NCI-H1694 (cell line): Measurements from ENCODE around the gene RAD21L1.

ENCODE experiments used
- DNase-seq: peaks from one replicate; lab custom pipeline; 2025; lab: John Stamatoyannopoulos, UW

RAD21L1 gene

DNA sequence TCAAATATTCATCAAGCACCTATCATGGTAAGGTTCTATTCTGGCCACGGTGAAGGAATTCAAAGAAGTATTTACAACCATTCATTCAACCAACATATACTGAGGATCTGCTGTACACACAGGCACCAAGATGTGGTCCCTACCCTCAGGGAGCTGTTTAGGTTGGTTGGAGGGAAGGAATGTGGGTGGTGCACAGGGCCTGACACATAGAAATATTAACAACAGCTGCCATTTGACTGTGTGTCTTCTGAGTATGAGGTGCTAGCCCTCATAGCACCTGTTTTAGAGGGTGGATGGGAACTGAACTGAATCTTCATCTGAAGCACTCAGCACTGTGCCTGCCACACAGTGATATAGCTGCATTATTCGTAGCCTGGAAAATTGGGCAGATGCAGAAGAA is 47.5 kb downstream of the RAD21L1 start:
- DNase-seq, result no peak

DNA sequence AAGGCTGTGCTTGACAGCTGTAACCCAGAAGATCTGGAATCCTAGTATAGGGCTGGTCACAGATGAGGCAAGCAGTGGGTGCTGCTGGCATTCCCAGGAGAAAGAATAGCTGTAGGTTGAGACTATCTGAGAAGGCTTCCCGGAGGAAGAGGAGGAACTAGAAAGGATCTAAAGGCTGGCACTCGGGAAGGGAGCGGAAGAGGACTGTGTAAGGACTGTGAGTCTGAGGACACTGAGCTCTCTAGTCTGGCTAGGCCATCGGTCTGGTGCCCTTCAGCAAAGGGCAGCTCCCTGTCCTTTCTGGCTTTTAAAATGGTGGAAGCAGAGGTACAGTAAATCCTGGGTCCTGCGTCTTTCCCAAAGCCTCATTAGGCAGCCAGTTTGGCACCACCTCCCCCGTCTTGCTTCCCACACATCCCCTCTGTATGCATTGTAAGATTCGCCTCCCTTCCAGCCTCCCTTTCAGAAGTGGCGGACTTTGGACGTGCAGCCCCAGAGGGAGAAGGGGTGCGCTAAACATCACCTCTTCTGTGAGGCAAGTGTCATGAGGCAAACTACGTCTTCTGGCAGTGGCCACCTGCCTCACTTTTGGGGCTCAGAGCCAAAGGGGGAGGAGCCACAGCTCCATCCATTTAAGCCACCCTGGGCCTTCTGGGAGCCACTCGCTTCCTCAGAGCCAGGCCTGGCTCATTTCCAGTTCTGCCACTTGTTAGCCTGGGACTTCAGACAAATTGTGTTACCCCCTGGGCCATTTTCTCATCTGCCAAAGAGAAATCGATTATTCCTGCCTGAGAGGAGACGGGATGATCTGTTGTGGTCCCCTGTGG is 48.9 kb downstream of the RAD21L1 start:
- DNase-seq, result no peak

DNA sequence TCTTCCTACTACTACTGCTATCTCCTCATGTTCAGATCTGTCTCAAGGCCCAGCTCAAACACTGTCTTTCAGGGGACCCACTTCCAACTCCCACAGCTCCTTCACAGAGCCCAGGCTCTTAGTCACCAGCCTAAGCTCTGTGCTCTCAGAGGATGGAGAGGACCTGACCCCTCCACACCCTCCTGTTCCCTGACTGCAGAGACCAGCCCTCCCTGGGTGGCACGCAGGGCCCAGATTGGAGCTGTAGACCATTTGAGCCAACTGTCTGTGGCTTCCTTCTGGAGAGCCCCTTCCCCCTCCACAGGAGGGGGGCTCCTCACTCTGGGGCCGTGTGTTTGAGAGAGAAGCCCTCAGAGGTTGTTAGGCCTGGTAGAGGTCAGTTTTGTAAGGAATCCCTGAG is 50.1 kb downstream of the RAD21L1 start:
- no peak for DNase-seq

DNA sequence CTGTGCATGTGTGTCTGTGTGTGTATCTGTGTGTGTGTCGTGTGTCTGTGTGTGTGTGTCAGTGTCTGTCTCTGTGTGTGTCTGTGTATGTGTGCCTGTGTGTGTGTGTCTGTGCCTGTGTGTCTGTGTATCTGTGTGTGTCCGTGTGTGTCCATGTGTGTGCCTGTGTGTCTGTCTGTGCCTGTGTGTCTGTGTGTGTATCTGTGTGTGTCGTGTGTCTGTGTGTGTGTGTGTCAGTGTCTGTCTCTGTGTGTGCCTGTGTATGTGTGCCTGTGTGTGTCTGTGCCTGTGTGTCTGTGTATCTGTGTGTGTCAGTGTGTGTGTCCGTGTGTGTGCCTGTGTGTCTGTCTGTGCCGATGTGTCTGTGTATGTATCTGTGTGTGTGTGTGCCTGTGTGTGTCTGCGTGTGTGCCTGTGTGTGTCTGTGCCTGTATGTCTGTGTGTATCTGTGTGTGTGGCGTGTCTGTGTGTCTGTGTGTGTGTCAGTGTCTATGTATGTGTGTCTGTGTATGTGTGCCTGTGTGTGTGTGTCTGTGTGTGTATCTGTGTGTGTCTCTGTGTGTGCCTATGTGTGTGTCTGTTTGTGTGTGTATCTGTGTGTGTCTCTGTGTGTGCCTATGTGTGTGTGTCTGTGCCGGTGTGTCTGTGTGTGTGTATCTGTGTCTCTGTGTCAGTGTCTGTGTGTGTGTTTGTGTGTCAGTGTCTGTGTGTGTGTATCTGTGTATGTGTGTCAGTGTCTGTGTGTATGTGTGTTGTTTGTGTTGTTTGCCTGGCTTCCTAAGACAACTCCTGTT is 51.9 kb downstream of the RAD21L1 start:
- no peak for DNase-seq

DNA sequence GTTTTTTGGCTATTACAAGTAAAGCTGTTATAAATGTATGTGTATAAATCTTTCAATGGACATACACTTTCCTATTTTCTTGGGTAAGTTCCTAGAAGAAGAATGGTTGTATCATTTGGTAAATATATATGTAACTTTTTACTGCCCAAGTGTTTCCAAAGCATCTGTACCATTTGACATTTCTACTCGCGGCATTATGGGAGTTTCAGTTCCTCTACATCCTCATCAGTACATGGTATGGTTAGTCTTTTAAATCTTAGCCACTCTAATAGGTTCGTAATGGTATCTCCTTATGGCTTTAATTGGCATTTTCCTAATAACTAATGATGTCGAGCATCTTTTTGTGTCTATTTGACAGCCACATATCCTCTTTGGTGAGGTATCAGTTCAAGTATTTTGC is 53.1 kb downstream of the RAD21L1 start:
- DNase-seq, result no peak

DNA sequence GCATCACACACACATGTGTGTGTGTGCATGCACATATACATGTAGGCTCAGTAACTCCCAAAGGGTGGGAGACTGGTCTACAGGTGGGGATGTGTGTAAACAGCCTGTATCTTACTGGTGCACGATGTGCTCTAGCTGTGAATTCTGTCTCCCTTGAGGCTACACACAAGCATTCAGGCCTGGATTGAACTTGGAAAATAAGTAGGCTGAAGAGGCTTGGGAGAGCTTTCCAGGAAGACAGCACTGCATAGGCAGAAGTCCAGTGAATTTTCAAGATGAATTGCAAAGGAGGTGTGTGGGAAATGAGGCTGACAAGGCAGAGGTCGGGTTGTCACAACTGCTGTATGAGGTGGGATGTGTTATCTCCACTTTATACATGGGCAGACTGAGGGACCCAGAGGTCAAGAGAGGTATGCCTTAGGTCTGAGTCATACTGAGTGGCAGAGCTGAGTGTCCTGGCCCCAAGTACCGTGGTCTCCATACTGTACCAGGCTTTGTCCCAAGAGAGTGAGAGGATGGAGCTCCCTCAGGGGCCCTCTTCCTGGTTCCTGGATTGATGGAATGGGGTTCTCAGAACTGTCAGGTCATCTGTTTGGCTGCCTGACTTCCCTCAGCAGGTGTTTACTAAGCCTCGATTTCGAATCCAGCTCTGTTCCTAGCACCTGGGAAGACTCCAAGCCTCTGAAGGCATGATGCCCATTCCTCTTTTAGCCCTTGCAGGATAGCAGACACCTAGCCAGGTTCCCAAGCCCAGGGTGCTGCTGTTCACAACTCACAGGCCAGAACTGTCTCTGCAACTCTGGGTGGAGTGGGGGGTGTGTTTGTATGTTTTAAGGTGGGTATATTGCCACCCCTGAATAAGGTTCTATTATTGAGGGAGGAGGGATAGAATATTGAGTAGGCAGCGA is 54.6 kb downstream of the RAD21L1 start:
- no peak for DNase-seq

DNA sequence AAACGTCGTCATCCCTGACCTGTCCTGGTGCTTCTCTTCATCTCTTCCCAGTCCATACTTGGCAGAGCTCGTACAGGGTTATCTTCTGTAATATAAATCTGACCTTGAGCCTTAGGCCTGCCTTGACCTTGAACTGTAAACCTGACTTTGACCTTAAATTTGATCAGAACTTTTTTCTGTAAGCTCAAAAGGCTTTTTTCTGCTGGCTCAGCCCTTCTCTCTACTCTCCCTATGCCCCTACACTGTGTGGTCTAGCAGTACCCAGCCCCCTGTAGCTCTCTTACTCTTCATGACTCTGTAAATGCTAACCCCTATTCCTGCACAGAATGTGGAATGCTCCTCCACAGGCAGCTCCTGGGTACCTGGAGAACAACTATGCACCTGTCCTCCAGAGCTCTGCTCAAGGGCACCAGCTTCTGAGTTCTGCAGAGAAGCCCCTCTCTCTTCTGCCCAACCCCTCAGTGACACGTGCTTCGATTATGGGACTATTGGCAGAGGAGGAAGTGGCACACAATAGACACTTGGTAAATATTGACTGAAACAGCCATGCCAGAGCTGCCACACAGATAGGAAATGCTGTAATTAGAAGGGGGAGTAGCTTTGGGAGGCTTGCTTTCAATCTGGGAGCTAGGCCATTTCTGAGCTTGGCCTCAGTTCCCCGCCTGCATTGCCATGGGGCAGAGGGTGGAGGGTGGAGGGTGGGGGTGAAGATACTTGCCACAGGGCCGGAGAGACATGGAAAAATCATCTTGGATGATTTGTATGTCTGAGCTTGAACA is 55.6 kb downstream of the RAD21L1 start:
- DNase-seq, result no peak

DNA sequence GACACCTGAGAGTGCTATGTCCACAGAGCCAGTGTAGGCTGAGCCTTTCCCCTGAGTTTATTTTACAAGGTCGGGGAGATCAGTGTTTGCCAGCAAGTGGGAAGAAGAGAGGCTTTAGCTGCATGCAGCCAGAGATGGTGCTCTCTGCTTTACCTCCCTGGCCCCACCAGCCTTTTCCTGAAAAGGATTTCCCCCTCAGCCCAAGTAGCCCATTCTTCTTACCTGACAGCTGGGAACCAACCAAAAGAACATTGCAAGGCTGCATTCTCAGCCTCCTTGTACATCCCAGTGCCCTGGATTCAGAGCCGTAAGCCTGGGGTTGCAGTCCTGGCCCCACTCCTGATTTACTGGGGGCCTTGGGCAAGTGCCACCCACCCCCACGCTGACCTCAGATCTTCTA is 57.1 kb downstream of the RAD21L1 start:
- DNase-seq, result no peak

DNA sequence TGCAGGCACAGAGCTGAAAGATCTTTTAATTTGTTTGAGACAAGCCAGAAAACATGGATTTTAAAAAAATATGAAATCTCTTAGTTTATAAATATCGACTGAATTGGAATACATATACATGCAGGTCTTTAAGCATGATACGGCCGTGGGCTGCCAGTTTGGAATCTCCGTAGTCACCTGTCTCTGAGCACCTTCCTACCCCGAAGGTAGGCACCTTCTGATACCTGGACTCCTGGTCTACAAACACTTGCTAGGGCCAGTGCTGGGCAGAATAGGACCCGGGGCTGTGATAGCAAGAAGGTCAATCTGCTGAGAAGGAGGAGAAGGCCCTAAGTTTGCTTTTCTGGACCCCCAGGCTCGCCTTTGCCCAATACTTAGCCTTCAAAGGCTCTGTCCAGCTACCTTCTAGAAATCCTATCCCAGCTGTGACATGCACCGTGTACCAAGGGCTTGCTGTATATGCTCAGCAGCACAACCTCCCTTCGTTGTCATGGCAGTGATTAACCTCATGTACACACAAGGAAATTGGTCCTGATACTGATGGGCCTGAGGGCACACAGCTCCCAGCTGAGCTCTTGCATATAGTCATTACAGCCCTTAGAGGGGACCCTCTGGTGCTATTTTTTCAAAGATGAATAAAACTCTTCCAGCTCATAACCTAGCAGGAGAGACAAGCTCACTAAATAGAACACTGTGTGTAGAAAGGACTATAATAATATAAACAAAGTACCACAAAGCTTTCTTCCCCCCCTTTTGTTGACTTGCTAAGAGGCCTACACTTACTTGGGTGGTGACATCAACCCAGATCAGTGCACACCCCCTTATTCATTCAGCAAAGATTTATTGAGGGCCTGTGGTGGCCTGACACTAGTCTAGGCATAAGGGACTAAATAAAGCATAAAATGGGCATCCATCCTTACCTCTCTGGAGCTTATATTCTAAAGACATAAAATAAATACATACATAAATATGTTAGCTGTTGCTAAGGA is 58.0 kb downstream of the RAD21L1 start:
- DNase-seq, result no peak

DNA sequence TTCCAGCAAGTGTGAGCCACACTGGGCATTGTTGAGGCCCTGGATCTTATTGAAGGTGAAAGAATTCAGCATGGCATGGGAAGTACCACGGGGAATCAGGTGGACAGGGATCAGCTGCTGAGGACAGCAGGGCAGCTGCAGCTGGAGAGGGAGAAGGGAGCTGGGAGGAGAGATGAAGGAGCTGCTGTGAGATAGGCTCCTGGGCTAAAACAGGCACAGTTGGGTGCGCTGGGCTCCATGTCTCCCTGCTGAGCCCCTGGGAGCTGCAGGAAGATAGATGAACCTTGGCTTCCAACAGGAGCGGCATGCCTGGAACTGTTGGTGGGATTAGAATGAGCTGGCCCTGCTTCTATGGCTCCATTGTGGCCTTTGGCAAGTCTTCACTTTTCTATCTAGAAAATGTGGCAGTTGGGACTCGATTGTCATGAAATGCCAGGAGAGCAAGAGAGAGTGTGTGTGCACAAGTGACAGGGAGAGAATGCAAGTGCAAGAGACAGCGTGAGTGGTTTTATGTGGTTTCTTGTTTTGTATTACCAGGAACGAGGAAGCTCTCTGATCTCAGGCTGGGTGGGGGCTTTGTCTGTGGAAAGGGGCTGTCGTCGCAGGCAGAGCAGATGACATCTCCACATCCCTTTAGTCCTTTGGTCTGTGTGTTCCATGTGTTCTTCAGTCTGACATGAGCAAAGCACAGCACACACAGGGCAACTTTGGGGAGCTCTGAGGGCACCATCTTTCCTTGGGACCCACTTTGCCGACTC is 60.6 kb downstream of the RAD21L1 start:
- no peak for DNase-seq

DNA sequence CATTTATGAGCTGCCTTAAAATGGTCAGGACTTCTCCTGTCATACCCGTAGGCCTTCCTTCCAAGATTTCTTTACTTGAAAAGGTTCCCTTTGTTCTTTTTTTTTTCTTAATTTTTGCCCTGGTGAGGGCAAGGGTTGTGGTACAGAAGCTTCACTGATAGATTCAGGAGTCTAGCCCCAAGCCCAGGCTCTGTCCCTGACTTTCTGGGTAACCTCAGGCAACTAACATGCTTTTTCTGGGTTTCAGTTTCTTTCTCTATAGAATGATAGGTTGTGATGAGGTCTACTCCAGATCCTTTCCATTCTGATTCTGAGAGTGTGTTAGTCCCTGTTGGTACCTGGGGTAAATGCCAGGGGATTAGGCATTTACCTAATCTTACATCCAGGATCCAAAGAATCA is 61.5 kb downstream of the RAD21L1 start:
- no peak for DNase-seq

DNA sequence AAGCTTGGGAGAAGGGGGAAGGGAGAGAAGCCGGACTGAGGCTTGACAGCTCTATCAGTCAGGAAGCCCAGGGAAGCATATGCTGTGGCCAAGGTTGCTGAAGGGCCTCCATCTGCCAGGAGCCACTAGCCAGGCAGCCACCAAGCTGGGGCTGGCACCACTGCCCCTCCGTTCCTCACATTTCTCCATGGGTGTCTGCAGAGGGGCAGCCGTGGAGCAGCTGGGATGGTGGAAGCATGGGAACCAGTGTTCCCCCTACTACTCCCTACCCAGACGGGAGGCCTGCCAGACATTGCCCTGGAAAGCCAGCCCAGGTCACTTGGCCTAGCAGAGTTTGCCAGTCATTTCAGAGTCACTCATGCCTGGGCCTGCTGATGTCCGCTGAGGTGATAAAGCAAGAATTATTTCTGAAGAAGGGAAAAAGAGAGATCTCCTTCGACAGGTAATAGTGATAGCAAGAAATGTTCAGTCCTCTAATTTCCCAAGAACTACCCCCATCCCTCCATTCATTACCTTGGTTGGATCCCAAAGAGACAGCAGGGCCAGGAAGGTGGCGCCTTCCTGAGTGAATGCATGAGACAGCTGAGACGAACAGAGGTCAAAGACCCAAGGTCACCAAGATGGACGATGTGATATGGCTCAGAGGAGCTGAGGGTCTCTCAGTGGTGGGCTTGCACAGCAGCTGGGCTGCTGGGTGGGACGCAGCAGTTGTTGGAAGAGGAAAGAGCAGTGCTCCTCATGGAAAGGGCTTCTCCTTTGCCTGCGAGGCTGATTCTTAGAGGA is 62.1 kb downstream of the RAD21L1 start:
- no peak for DNase-seq

DNA sequence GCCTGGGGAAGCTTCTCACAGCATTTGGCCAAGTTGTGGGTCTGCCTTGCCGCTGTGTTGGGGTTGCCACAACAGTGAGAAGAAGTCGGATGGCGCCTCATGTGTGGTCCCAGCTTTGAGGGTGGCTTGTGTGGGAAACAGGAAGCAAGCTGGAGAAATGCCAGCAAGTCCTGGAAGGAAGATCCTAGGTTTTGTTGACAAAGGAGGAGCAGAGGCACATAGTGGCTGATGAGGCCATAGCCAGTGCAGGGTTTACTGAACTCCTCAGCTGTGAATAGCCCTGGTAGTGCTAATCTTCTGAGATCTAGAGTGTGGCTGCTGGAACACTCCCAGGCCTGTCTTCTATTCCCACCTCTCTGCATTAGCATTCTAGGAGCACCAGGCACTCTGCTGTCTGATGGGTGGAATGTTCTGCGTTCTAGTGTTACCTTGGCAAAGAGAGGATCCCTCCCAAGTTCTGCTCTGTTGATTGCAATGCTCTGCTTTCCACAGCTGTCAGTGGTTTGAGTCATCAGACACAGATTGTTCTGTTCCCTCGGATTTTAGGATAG is 65.4 kb downstream of the RAD21L1 start:
- DNase-seq, result no peak

DNA sequence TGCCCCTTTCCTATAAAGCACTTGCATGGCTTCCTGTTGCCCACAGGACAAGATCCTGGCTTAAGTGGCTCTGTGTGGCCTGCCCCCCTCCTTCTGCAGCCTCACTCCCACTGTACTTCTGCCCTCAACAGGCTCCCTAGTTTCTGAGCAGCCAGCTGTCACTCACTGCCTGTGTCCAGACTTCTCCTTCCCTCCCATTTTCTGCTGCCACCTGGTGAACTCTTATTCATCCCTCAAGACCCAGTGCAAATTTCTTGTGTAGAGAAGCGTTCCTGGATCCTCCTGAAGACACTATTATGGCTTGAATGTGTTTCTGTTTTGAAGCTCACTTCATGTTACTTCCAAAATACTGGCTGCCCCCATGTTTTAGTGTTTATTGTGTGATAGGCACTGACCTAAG is 66.8 kb downstream of the RAD21L1 start:
- DNase-seq, result no peak

DNA sequence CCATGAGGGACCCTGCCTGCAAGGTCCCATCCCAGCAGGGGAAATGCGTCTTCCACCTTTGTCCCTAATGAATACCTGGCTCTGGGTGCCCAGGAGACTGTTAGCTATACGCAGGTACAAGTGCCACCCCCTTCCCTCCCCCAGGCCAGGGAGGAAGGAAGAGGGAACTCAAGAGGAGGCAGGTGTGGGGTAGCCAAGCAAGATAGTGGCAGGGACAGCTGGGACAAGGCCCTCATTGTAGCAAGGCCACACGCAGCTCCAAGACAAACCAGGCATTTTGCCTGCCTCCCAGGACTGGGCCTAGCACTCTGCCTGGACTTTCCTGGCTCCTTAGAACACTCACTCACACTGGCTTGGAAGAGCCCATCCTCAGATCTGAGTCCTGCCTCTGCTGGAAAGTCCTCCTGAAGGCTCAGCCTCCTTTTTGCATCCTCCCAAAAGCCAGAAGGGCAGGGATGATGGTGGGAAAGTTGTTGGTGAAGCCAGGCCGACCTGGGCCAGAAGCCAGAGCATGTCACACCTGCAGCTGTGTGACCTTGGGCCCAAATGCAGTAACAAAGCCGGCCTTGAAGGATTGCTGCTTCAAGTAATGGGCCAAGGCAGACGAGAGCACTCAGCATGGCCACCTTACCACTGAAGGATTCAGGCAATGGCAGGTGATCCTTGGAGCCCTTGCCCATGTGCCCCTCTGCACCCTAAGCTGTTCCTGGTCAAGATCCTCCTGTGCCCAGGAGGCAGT is 68.0 kb downstream of the RAD21L1 start:
- no peak for DNase-seq

DNA sequence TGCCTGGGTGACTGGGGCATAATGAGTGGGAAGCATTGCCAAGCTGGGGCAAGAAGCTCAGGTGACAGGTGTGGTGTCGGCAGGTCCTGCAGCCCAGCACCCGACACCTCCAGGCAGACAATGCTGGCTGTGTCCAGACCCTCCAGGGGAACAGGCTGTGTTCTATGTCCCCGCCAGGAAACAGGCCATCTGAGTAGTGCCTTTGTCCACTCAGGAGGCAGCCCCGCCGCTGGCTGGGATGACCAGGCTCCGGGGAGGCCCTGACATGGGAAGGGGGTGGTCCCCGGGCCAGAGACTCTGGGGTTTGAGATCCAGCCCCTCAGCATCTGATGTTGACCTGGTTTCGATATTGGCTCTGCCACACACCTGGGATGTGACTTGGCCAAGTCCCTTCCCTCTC is 68.7 kb downstream of the RAD21L1 start:
- no peak for DNase-seq

DNA sequence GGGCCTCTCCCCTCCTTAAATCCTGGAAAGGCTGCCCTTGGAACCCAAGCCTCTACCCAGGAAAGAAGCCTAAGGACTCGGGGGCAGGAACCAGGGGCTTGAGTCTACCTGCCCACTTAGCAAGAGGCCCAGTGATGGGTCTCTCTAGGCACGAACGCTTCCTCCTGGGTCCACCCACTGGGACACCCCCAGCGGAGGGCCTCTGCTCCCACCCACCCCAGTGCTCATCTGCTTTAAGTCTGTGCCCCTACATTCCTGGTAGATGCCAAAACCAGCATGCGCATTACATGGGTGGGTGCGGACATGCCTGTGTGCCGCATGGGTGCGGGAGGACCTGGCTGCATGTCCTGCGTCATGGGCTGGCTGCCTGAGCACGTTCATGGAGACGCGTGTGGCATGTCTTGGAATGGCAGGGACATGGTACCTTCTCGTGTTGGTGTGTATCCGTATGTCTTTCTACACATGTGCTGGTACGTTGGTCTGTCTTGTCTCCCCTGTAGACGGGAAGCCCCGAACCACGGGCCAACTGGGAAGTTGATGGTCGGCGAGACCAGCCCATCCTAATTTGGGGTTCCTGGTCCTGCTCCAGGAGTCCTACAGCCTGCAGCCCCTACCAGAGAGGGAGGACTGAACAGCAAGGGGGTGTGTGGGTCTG is 69.6 kb downstream of the RAD21L1 start:
- no peak for DNase-seq
